Ovary (tissue), 9 donors: ENCODE data around the gene CEP72. TPM values are rescaled to one million over a fixed set of nuclear protein-coding genes. Genes with fewer than 3 reads are reported as not detected.

Source experiments
- DNase-seq, 5 donors: peaks; one replicate each; pipeline ENCODE4 v3.0.0-alpha.2; 2019 to 2020
- H3K27ac ChIP-seq, 2 donors: fragments of 200-600 bp; one replicate each; pipeline versions ENCODE4 v1.5.1 to v1.8.0; 2019 to 2022
- H3K27me3 ChIP-seq: fragments of 200-600 bp; one replicate; pipeline ENCODE4 v1.8.0; 2022
- H3K36me3 ChIP-seq: fragments of 200-600 bp; sonication (generic); one replicate; pipeline ENCODE4 v1.5.1; 2019
- H3K4me1 ChIP-seq: one replicate; pipeline ENCODE4 v1.8.1; 2013; ENCODE audit warnings: mild to moderate bottlenecking, moderate library complexity; ENCODE audit not compliant: insufficient read depth
- H3K4me3 ChIP-seq: fragments of 200-600 bp; sonication (generic); one replicate; pipeline ENCODE4 v1.5.1; 2017
- H3K9me3 ChIP-seq, 2 donors: fragments of 200-600 bp in 1 of 2; sonication (generic) in 1 of 2; one replicate each; pipeline versions ENCODE4 v1.5.1 to v1.8.1; 2013 to 2019; ENCODE audit warnings: mild to moderate bottlenecking in 1 of 2, moderate library complexity in 1 of 2
- CTCF ChIP-seq, 3 donors: fragments of 450-650 bp in 2 of 3; fragments of 200-600 bp in 1 of 3; IDR thresholded peaks; one replicate each; pipeline versions ENCODE4 v1.5.1 to v1.8.0; 2016 to 2022; ENCODE audit warnings: antibody characterized with exemption in 3 of 3, mild to moderate bottlenecking in 1 of 3
- EP300 ChIP-seq: sonication (generic); formaldehyde crosslinking; IDR thresholded peaks from one replicate; pipeline ENCODE4 v1.6.1; 2017; ENCODE audit warnings: antibody characterized with exemption
- POLR2A ChIP-seq: fragments of 450-650 bp; IDR thresholded peaks from one replicate; pipeline ENCODE4 v1.6.1; 2017; ENCODE audit warnings: antibody characterized with exemption, mild to moderate bottlenecking, moderate library complexity
- WGBS, 3 donors: extraction: QIAGEN DNeasy Blood & Tissue Kit in 1 of 3; methylation state at CpG; one replicate each; pipeline versions ENCODE4 v1.1.5 to v1.1.7; 2013 to 2017; 5-methylcytosine and 5-hydroxymethylcytosine counted together
- intact Hi-C, 4 donors: fragments of 100-400 bp; cut with DNase I; formaldehyde crosslinking; loops; one replicate each; pipeline versions ENCODE4 v1.11.0 to v1.15.1; 2022 to 2023
- polyA plus RNA-seq, 2 donors: library from polyadenylated mRNA; stranded (reverse); fragments of 200-250 nt in 1 of 2; fragments of 350-450 nt in 1 of 2; fragmentation: Illumina TruSeq in 1 of 2; extraction: RNeasy Lipid Tissue Mini Kit (QIAGEN cat#74804) in 1 of 2; gene quantifications; one replicate each; pipeline ENCODE4 v1.2.3, GENCODE V29; 2013 to 2014
- total RNA-seq, 7 donors: library from RNA; depleted of rRNA in 2 of 7; stranded (reverse); fragments of >200 nt in 2 of 7; fragmentation: NEBNext Ultra II Directional in 3 of 7; extraction: Animal tissue kit (Norgen Biotek cat#: 25700) in 3 of 7; gene quantifications; one replicate each; pipeline versions ENCODE4 v1.1.0 to v1.2.4, GENCODE V29; 2016 to 2023
- donor health status: DM: no; HTN: no; CAD: no; lungs with moderate emphysema.
- donor health status: DM: no; HTN: no; CAD: no.
- donor health status: Bipolar disorder and iron deficiency.
- donor health status: DM: yes; HTN: yes; CAD: no.
- donor health status: DM: no; HTN: no; CAD: no.
- donor health status: DM: yes; HTN: yes; CAD: no.

CEP72 gene
- total and polyA plus RNA-seq, 9 donors, result 1.6 to 11.2 (median 7.7) TPM

- Histone ChIP-seq H3K4me1 (peaks cover 3% of the 10 kb centered on the region), H3K27me3 (no peaks in the 10 kb centered on the region), H3K9me3 (no peaks in the 10 kb centered on the region), H3K36me3 (no peaks in the 10 kb centered on the region), H3K4me3 (no peak overlapping the region), H3K27ac (no peak overlapping the region)
- WGBS, 3 donors, result 57 to 72% (median 60%) methylated on average over 37 of the region's 37 CpGs
- intact Hi-C loops, result loop anchor here in 1 of 4 donors (10.0 kb wide), 1 partner anchor 123 kb away; no protein-coding TSS in a partner anchor
- TF ChIP-seq POLR2A, result no peak
- TF ChIP-seq EP300, result no peak
- TF ChIP-seq CTCF (IDR thresholded peaks at IDR 0.05), result no peak
- DNase-seq, result peak in 1 of 5 donors; percentile 22
Measured at GRCh38 chr5:607541-608428, 4.4 kb upstream of the CEP72 start.

- intact Hi-C loops, result loop anchor here in 1 of 4 donors (10.0 kb wide), 1 partner anchor 124 kb away; no protein-coding TSS in a partner anchor
- no peak for DNase-seq
- WGBS, 3 donors, result 76 to 83% (median 78%) methylated on average over 27 to 31 of the region's 31 CpGs
- H3K36me3 ChIP-seq, result no peaks in the 10 kb centered on the region
- H3K4me3 ChIP-seq, result no peak overlapping the region
- no peaks in the 10 kb centered on the region for H3K9me3 ChIP-seq
- peaks cover 6% of the 10 kb centered on the region for H3K4me1 ChIP-seq
- H3K27me3 ChIP-seq, result no peaks in the 10 kb centered on the region
- no peak for TF ChIP-seq CTCF (IDR thresholded peaks at IDR 0.05)
- TF ChIP-seq EP300, result no peak
- TF ChIP-seq POLR2A, result no peak
- no peak overlapping the region for H3K27ac ChIP-seq
Measured at GRCh38 chr5:608429-609370, 3.4 kb upstream of the CEP72 start.

GRCh38 chr5:609506-609905, 2.6 kb upstream of the CEP72 start:
- 90 to 99% (median 90%) methylated on average over 5 of the region's 5 CpGs for WGBS, 3 donors
- no peaks in the 10 kb centered on the region for H3K27me3 ChIP-seq

More at GRCh38 chr5:609506-609905, 2.6 kb upstream of the CEP72 start:
- H3K36me3 ChIP-seq, result no peaks in the 10 kb centered on the region
- no peaks in the 10 kb centered on the region for H3K9me3 ChIP-seq
- no peak overlapping the region for H3K27ac ChIP-seq
- intact Hi-C loops, result loop anchor here in 1 of 4 donors (10.0 kb wide), 1 partner anchor 125 kb away; no protein-coding TSS in a partner anchor
- H3K4me3 ChIP-seq, result no peak overlapping the region
- peaks cover 6% of the 10 kb centered on the region for H3K4me1 ChIP-seq
- no peak for DNase-seq
- TF ChIP-seq POLR2A (no peak), EP300 (no peak), CTCF (IDR thresholded peaks at IDR 0.05) (no peak)
